GM12873 (cell line): ENCODE measurements around the gene MYLK.

Experiments
- CTCF ChIP-seq: IDR thresholded peaks from 2 replicates; pipeline ENCODE4 v1.5.1; 2012; ENCODE audit warnings: low read depth, mild to moderate bottlenecking, moderate library complexity, low read length, control low read depth; ENCODE audit not compliant: insufficient read depth; ENCODE audit errors: missing control alignments

MYLK gene

GRCh38 chr3:123590685-123591450 lies 293.3 kb downstream of the MYLK start:
- TF ChIP-seq CTCF: no peak

GRCh38 chr3:123587401-123587800 lies 296.7 kb downstream of the MYLK start:
- TF ChIP-seq CTCF: no peak

- no peak for TF ChIP-seq CTCF
Measured at GRCh38 chr3:123586968-123587367, 297.2 kb downstream of the MYLK start.

GRCh38 chr3:123586131-123586530 lies 298.0 kb downstream of the MYLK start:
- no peak for TF ChIP-seq CTCF

GRCh38 chr3:123584988-123585937 lies 298.9 kb downstream of the MYLK start, which contains the start of gene HACD2:
Gene HACD2, minus strand, starts transcription at chr3:123585053. Its CDS starts 26 bp downstream, at chr3:123585027.
- no peak for TF ChIP-seq CTCF

- no peak for TF ChIP-seq CTCF
Measured at GRCh38 chr3:123584284-123584987, 299.7 kb downstream of the MYLK start.
